A549 (cell line): ENCODE results near the gene MYL4.

Source experiments
- CTCF ChIP-seq: fragments of >200 bp; sonication (Bioruptor Twin); formaldehyde crosslinking; IDR thresholded peaks from 3 replicates; pipeline ENCODE4 v1.5.1; 2016
- GATA3 ChIP-seq: IDR thresholded peaks from 2 replicates; pipeline ENCODE4 v1.6.1; 2012; ENCODE audit warnings: borderline replicate concordance
- JUNB ChIP-seq: fragments of >200 bp; sonication (Bioruptor Twin); formaldehyde crosslinking; IDR thresholded peaks from 2 replicates; pipeline ENCODE4 v1.6.1; 2016
- MAZ ChIP-seq: fragments of 150-350 bp; IDR thresholded peaks from 2 replicates; pipeline ENCODE4 v1.6.1; 2014; ENCODE audit warnings: antibody characterized with exemption, low read depth, low read length, borderline replicate concordance
- NR3C1 ChIP-seq: fragments of >200 bp; sonication (Bioruptor Twin); formaldehyde crosslinking; IDR thresholded peaks from 3 replicates; pipeline ENCODE4 v1.6.1; 2017
- POLR2A ChIP-seq: IDR thresholded peaks from 2 replicates; pipeline ENCODE4 v1.6.1; 2012; ENCODE audit warnings: mild to moderate bottlenecking, low read length
- USF2 ChIP-seq: fragments of 450-650 bp; IDR thresholded peaks from 2 replicates; pipeline ENCODE4 v1.6.1; 2014; ENCODE audit warnings: antibody characterized with exemption
- ZFP36 ChIP-seq: fragments of 450-650 bp; IDR thresholded peaks from 2 replicates; pipeline ENCODE4 v1.6.1; 2014; ENCODE audit warnings: borderline replicate concordance; ENCODE audit not compliant: partially characterized antibody

- TF ChIP-seq GATA3 = no peak
- TF ChIP-seq USF2 = no peak
- TF ChIP-seq CTCF = no peak
- TF ChIP-seq JUNB = no peak
- no peak for TF ChIP-seq POLR2A
- no peak for TF ChIP-seq ZFP36
- no peak for TF ChIP-seq MAZ
- no peak for TF ChIP-seq NR3C1
Measured at GRCh38 chr17:47172696-47173565, 36.2 kb upstream of the MYL4 start.
